Mucosa of rectum (tissue), 2 donors: ENCODE results near the gene BHLHE41.

ENCODE experiments used
- H3K27ac ChIP-seq, 2 donors: one replicate each; pipeline ENCODE4 v1.7.0; 2013; ENCODE audit warnings: inconsistent platforms in 2 of 2, low read depth in 2 of 2, low read length in 2 of 2
- H3K27me3 ChIP-seq, 2 donors: one replicate each; pipeline ENCODE4 v1.7.0; 2013; ENCODE audit warnings: low read length in 2 of 2; ENCODE audit not compliant: control insufficient read depth in 2 of 2, insufficient read depth in 2 of 2
- H3K36me3 ChIP-seq, 2 donors: one replicate each; pipeline ENCODE4 v1.7.0; 2013; ENCODE audit warnings: low read length in 2 of 2; ENCODE audit not compliant: control insufficient read depth in 2 of 2, insufficient read depth in 2 of 2
- H3K4me1 ChIP-seq, 2 donors: one replicate each; pipeline ENCODE4 v1.7.0; 2013; ENCODE audit warnings: low read length in 2 of 2, mild to moderate bottlenecking in 1 of 2; ENCODE audit not compliant: control insufficient read depth in 2 of 2, insufficient read depth in 2 of 2
- H3K4me3 ChIP-seq, 2 donors: one replicate each; pipeline ENCODE4 v1.7.0; 2013; ENCODE audit warnings: low read length in 2 of 2
- H3K9ac ChIP-seq, 2 donors: one replicate each; pipeline ENCODE4 v1.7.0; 2013; ENCODE audit warnings: low read length in 2 of 2, low read depth in 1 of 2, mild to moderate bottlenecking in 1 of 2
- H3K9me3 ChIP-seq, 2 donors: one replicate each; pipeline ENCODE4 v1.7.0; 2013; ENCODE audit warnings: low read length in 2 of 2; ENCODE audit not compliant: control insufficient read depth in 2 of 2
- donor health status: healthy.
- donor health status: Normal muscosa, but diverticular disease.

Gene BHLHE41

DNA sequence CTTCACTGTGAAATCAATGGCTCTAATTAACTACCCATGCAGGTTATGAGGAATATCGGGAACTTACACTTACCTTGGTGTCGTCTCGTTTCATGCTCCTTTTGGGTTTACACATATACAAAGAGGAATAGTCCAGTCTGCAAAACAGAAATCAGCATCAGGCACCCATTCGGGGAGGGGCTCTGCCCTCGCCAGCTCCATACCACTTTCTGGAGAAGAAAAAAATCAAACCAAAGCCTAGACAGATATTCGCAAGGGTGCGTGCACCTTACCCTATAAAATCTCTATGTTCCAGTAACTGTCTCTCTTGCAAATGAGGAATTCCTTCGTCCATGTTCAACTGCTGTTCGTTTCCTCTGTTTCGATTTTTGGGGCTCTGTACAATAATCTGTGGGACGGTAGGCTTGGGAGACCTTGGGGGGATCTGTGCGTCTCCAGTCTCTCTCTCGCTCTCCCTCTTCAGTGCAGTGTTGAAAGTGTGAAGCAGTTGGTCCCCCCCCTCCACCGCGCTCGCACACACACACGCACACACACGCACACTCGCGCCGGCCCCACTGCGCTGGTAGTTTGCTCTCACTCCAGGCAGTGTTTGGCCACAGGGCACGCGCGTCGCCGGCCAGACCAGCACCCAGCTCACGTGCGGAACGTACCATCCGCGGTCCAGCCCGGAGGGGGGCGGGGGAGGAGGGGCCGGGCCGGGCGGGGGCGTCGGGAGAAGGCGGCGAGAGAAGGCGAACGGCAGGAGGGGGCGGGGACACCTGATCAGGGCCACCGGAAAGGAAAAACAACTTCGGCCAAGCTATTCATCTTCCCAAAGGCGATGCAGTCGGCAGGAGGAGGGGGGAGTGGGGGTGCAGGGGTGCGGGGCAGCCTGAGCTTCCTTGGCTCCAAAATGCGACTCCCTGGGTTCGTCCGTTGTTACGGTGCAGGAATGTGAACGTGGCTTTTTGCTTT, at the start of gene BHLHE41:
Gene BHLHE41 (minus strand): TSS at position 592 of the 954 bp plus-strand sequence. CDS start 258 bp downstream, at position 334.
- H3K4me1 ChIP-seq = peaks cover 13 to 21% of the 10 kb centered on the region in 2 donors
- H3K4me3 ChIP-seq = peak within 1 kb of the TSS; percentile 84 to 90
- no peaks in the 10 kb centered on the region for H3K9me3 ChIP-seq
- peak within 1 kb of the TSS; percentile 95 to 96 for H3K27ac ChIP-seq
- H3K27me3 ChIP-seq = peaks cover 0 to 5% of the 10 kb centered on the region in 2 donors
- H3K9ac ChIP-seq = peak within 1 kb of the TSS; percentile 81 to 96
- no peaks in the 10 kb centered on the region for H3K36me3 ChIP-seq

DNA sequence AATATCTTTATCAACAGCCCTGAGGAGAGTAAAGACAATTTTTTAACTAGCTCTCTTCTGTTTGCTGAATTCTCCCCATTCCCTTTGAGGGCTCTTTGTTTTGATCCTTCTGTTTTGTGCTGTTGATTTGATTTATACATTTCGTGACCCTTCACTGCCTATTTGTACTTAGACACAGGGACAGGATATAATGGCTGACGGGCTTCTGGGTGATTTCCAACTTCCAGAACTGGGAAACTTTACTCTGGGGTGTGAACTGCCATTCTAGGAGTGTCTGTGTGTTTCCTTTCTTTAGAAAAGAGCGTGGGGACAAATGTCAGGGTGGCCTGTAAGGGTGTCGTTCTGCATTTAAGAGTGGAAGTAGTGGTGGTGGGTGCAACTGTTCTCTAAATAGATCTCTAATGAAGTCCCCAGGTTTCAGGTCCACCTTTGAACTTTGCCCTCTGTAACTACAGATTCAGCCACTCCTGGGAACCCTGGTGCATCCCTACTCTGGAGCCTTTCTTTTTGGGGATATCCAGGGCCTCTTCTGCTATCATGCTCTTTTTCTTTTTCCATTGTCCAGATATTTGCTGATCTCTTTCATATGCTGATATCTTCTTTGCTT, 48.2 kb upstream of the BHLHE41 start:
- peak overlapping the region; percentile 30 to 33 for H3K27ac ChIP-seq
- no peaks in the 10 kb centered on the region for H3K36me3 ChIP-seq
- no peak overlapping the region for H3K9ac ChIP-seq
- peak overlapping the region in 1 of 2 donors; percentile 29 for H3K4me3 ChIP-seq
- no peaks in the 10 kb centered on the region for H3K9me3 ChIP-seq
- H3K4me1 ChIP-seq = peaks cover 7 to 26% of the 10 kb centered on the region in 2 donors
- no peaks in the 10 kb centered on the region for H3K27me3 ChIP-seq

DNA sequence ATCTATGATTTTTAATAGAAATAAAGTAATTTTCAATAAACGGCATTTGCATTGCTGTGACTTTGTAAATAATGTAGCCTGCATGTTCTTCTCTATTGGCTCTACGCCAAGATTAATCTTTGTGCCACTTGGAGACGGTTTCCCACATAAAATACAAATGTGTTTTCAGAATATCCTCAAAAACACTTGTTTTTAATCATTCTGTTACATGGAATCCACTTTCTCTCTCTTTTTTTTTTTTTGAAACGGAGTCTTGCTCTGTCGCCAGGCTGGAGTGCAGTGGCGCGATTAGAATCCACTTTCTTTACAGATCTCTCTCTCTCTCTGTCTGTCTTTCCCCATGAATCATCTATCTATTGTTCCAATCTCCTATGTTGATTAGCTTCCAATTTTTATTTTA, 47.7 kb upstream of the BHLHE41 start:
- no peak overlapping the region for H3K4me3 ChIP-seq
- H3K27me3 ChIP-seq = no peaks in the 10 kb centered on the region
- peaks cover 2 to 21% of the 10 kb centered on the region in 2 donors for H3K4me1 ChIP-seq
- no peaks in the 10 kb centered on the region for H3K9me3 ChIP-seq
- no peak overlapping the region for H3K27ac ChIP-seq
- H3K9ac ChIP-seq = no peak overlapping the region
- H3K36me3 ChIP-seq = no peaks in the 10 kb centered on the region

DNA sequence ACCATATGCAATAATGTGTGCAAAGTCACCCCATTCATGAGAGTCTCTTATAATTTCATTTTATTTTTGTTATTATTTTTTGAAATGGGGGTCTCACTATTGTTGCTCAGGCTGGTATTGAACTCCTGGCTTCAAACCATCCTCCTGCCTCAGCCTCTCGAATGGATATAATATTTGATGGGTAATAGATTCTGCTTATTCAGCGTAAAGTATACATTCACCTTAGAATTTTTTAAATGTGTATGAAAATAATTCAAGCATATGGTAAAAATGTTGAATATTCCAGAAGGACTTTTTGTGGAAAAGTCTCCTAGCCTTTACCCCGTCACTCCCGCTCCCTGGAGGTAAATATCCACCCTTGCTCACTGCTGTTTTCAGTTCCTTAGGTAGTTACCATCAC, 47.2 kb upstream of the BHLHE41 start:
- H3K4me3 ChIP-seq = no peak overlapping the region
- no peak overlapping the region for H3K9ac ChIP-seq
- no peaks in the 10 kb centered on the region for H3K27me3 ChIP-seq
- peaks cover 0 to 15% of the 10 kb centered on the region in 2 donors for H3K4me1 ChIP-seq
- no peaks in the 10 kb centered on the region for H3K36me3 ChIP-seq
- H3K27ac ChIP-seq = no peak overlapping the region
- no peaks in the 10 kb centered on the region for H3K9me3 ChIP-seq

DNA sequence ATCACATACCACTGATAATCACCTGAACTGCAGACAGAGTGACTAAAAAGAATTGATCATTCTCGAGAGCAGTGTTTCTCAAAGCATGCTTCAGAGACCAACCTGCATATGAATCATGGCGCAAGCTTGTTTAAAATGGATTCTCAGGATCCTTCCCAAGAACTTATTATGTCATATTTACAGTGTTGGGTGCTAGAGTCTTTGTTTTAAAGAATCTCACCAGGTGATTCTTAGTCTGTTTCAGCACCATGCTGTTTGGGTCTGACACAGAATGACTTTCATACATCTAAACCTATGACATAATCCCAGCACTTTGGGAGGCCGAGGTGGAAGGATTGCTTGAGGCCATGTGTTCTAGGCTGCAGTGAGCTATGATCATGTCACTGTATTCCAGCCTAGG, 39.3 kb upstream of the BHLHE41 start:
- H3K27ac ChIP-seq = no peak overlapping the region
- H3K36me3 ChIP-seq = no peaks in the 10 kb centered on the region
- H3K4me3 ChIP-seq = no peak overlapping the region
- no peak overlapping the region for H3K9ac ChIP-seq
- H3K4me1 ChIP-seq = no peaks in the 10 kb centered on the region
- H3K27me3 ChIP-seq = no peaks in the 10 kb centered on the region
- no peaks in the 10 kb centered on the region for H3K9me3 ChIP-seq

DNA sequence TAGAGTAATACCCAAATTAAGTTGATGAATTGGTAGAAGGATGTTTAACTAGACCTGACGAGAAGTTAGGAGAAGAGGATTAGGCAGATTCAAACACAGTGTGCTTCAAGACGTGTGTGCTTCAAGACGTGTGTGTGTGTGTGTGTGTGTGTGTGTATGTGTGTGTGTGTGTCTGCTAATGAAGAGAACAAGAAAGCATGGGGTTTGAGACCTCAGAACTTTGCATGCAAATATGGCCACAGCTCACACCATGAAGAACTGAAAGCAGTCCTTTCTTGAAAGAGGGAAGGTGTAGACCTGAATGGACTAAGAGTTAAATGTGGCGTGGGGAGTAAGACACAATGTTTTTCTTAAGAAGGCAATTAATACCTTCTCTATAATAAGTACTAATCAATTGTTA, 38.1 kb upstream of the BHLHE41 start:
- peaks cover 3 to 7% of the 10 kb centered on the region in 2 donors for H3K4me1 ChIP-seq
- no peak overlapping the region for H3K9ac ChIP-seq
- no peak overlapping the region for H3K4me3 ChIP-seq
- H3K36me3 ChIP-seq = no peaks in the 10 kb centered on the region
- H3K27me3 ChIP-seq = no peaks in the 10 kb centered on the region
- no peaks in the 10 kb centered on the region for H3K9me3 ChIP-seq
- no peak overlapping the region for H3K27ac ChIP-seq

DNA sequence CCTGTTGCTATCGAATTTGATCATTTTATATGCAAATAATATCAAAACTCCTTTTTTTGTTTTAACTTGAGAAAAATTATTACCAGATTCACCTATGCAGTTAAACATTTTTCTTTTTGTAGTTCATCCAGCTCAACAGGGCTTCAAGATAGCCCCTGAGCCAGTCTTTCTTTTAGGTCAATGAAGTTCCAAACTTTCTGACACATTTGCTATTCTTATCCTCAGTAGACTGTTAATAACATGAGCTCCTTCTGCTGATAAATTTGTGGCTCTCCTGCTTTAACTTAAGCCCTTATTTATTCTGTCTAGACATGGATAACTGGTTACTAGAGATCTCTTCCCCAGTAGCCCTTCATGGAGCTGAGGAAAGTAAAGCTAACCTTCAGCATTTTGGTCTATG, 37.3 kb upstream of the BHLHE41 start:
- no peak overlapping the region for H3K9ac ChIP-seq
- H3K27ac ChIP-seq = no peak overlapping the region
- no peak overlapping the region for H3K4me3 ChIP-seq
- peaks cover 3 to 7% of the 10 kb centered on the region in 2 donors for H3K4me1 ChIP-seq
- no peaks in the 10 kb centered on the region for H3K36me3 ChIP-seq
- H3K27me3 ChIP-seq = no peaks in the 10 kb centered on the region
- no peaks in the 10 kb centered on the region for H3K9me3 ChIP-seq

DNA sequence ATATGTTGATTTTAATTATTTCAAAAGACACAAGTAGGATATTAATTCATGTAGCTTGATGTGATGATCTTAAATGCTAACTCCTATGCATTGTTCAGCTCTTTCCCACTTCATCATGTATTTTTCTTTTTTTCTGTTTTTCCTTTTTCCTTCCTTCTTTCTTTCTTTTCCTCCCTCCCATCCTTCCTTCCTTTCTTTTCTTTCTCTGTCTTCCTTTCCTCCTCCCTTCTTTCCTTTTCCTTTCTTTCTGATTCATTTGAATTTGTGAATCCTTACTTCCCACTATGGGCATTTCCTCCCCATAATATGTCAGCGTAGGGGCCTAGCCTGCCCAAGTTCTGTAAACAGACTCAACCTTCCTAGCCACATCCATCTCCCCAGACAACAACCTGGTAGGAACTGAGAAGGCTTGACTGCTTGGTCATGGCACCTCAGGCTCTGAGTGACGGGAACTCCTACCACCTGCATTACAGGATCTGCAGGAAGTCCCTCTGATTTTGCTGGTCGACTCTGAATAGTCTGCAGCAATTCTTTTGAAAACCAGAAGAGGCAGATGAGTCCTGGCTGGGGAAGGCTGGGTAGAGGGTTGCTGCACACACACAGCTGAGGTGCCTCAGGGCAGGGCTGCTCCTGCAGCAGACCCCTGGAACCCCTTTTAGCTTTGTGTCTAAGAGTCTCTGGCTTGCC, 33.4 kb upstream of the BHLHE41 start:
- Histone ChIP-seq H3K4me3 (no peak overlapping the region), H3K9ac (peak overlapping the region in 1 of 2 donors; percentile 8), H3K9me3 (no peaks in the 10 kb centered on the region), H3K27ac (peak overlapping the region in 1 of 2 donors; percentile 32), H3K36me3 (no peaks in the 10 kb centered on the region), H3K27me3 (no peaks in the 10 kb centered on the region), H3K4me1 (peaks cover 8 to 12% of the 10 kb centered on the region in 2 donors)

DNA sequence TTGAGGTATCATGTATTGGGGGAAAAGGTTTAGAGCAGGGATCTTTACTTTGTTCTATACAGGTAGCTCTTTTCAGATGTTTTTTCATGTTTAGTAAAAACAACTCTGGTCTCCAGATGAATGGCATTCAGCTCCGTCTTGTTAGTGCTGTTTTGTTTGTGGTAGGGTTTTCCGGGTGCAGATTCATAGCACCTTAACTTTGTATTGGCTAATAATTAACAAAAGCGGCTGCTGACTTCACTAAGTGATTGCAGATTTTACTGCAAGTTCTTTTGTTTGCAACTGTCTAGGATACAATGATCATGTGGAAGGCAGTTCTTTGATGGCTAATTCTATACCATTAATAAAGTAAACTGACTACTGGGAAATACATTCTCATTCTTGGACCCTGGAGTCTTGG, 32.2 kb upstream of the BHLHE41 start:
- Histone ChIP-seq H3K4me3 (peak overlapping the region in 1 of 2 donors; percentile 34), H3K36me3 (no peaks in the 10 kb centered on the region), H3K9me3 (no peaks in the 10 kb centered on the region), H3K27ac (peak overlapping the region; percentile 25 to 59), H3K4me1 (peaks cover 8 to 12% of the 10 kb centered on the region in 2 donors), H3K27me3 (no peaks in the 10 kb centered on the region), H3K9ac (peak overlapping the region in 1 of 2 donors; percentile 5)
